Neuronal stem cell (in vitro differentiated cells): Measurements from ENCODE around the gene AOPEP.
A peak's percentile ranks its signal among the peaks of the same experiment; 100 is the strongest.

Experiments used
- DNase-seq: peaks from one replicate; pipeline ENCODE4 v3.0.0-alpha.2; 2013; ENCODE audit warnings: low spot score
- H2AFZ ChIP-seq: one replicate; pipeline ENCODE4 v1.6.1; 2013; ENCODE audit warnings: mild to moderate bottlenecking, low read length, inconsistent platforms
- H2AK5ac ChIP-seq: 2 replicates; pipeline ENCODE4 v1.6.1; 2013; ENCODE audit warnings: low read depth, mild to moderate bottlenecking, inconsistent platforms, low read length, moderate library complexity, mixed read lengths
- H2BK120ac ChIP-seq: 2 replicates; pipeline ENCODE4 v1.6.1; 2013; ENCODE audit warnings: low read depth, mild to moderate bottlenecking, inconsistent platforms, low read length, moderate library complexity, mixed read lengths
- H2BK12ac ChIP-seq: one replicate; pipeline ENCODE4 v1.6.1; 2013; ENCODE audit warnings: low read length, inconsistent platforms
- H2BK15ac ChIP-seq: 2 replicates; pipeline ENCODE4 v1.6.1; 2013; ENCODE audit warnings: mild to moderate bottlenecking, low read length, inconsistent platforms, mixed read lengths
- H2BK5ac ChIP-seq: one replicate; pipeline ENCODE4 v1.6.1; 2013; ENCODE audit warnings: inconsistent platforms, mild to moderate bottlenecking, low read length, moderate library complexity
- H3K14ac ChIP-seq: one replicate; pipeline ENCODE4 v1.6.1; 2013; ENCODE audit warnings: low read length, inconsistent platforms
- H3K18ac ChIP-seq: 2 replicates; pipeline ENCODE4 v1.6.1; 2013; ENCODE audit warnings: low read length, inconsistent platforms
- H3K23ac ChIP-seq: 2 replicates; pipeline ENCODE4 v1.6.1; 2013; ENCODE audit warnings: low read depth, mild to moderate bottlenecking, mixed read lengths, low read length, inconsistent platforms; ENCODE audit not compliant: poor library complexity
- H3K27ac ChIP-seq: replicated peaks from 3 replicates; pipeline ENCODE4 v1.5.1; 2013; ENCODE audit warnings: low read length, inconsistent platforms
- H3K27me3 ChIP-seq, 3 experiments: 2 replicates each; pipeline ENCODE4 v1.6.1; 2013; ENCODE audit warnings: low read length in 3 of 3, mild to moderate bottlenecking in 2 of 3, inconsistent platforms in 1 of 3, low read depth in 1 of 3, mixed read lengths in 1 of 3, moderate library complexity in 1 of 3; ENCODE audit not compliant: control insufficient read depth in 3 of 3, insufficient read depth in 3 of 3
- H3K36me3 ChIP-seq, 2 donors: replicated peaks in 1 of 2; 2 replicates each; pipeline ENCODE4 v1.6.1; 2013; ENCODE audit warnings: low read length in 2 of 2; ENCODE audit not compliant: control insufficient read depth in 2 of 2, insufficient read depth in 2 of 2
- H3K4ac ChIP-seq: 2 replicates; pipeline ENCODE4 v1.6.1; 2013; ENCODE audit warnings: inconsistent platforms, mild to moderate bottlenecking, low read length, moderate library complexity
- H3K4me1 ChIP-seq, 2 donors: 1 replicate in 1 of 2; 2 replicates in 1 of 2; pipeline ENCODE4 v1.6.1; 2013; ENCODE audit warnings: low read length in 2 of 2, low read depth in 1 of 2; ENCODE audit not compliant: control insufficient read depth in 2 of 2, insufficient read depth in 1 of 2
- H3K4me2 ChIP-seq: one replicate; pipeline ENCODE4 v1.6.1; 2013; ENCODE audit warnings: mild to moderate bottlenecking, low read length, inconsistent platforms; ENCODE audit not compliant: insufficient read depth, poor library complexity, severe bottlenecking
- H3K4me3 ChIP-seq, 2 donors: 2 replicates each; pipeline ENCODE4 v1.5.1; 2013; ENCODE audit warnings: low read length in 2 of 2, mild to moderate bottlenecking in 2 of 2, inconsistent platforms in 1 of 2, moderate library complexity in 1 of 2
- H3K79me1 ChIP-seq: one replicate; pipeline ENCODE4 v1.6.1; 2013; ENCODE audit warnings: low read depth, mild to moderate bottlenecking, inconsistent platforms, low read length, moderate library complexity
- H3K9ac ChIP-seq: one replicate; pipeline ENCODE4 v1.6.1; 2013; ENCODE audit warnings: mild to moderate bottlenecking, low read depth, low read length, inconsistent platforms; ENCODE audit not compliant: poor library complexity
- H3K9me3 ChIP-seq, 2 donors: replicated peaks in 1 of 2; 2 replicates each; pipeline versions ENCODE3 to v1.6.1; 2013; ENCODE audit warnings: low read length in 2 of 2, mild to moderate bottlenecking in 2 of 2, inconsistent platforms in 1 of 2, low read depth in 1 of 2, mixed read lengths in 1 of 2, moderate library complexity in 1 of 2; ENCODE audit not compliant: control insufficient read depth in 2 of 2, insufficient read depth in 1 of 2
- H4K8ac ChIP-seq: one replicate; pipeline ENCODE4 v1.6.1; 2013; ENCODE audit warnings: low read depth, mild to moderate bottlenecking, inconsistent platforms, low read length, moderate library complexity
- H4K91ac ChIP-seq: one replicate; pipeline ENCODE4 v1.6.1; 2013; ENCODE audit warnings: low read length, low read depth, mild to moderate bottlenecking, inconsistent platforms; ENCODE audit not compliant: poor library complexity
- WGBS, 2 donors: extraction: QIAGEN DNeasy Blood & Tissue Kit; methylation state at CpG; one replicate each; pipeline ENCODE4 v1.1.7; 2013; ENCODE audit warnings: missing lambda C conversion rate in 2 of 2, mixed read lengths in 1 of 2; ENCODE audit not compliant: insufficient read length in 2 of 2, insufficient replicate concordance in 1 of 2; ENCODE audit errors: extremely low coverage in 2 of 2; 5-methylcytosine and 5-hydroxymethylcytosine counted together

The AOPEP gene

GRCh38 chr9:95105519-95106287 is 379.2 kb downstream of the AOPEP start:
- H2BK15ac ChIP-seq: no peak overlapping the region
- H2AK5ac ChIP-seq: no peak overlapping the region
- H3K23ac ChIP-seq: no peak overlapping the region
- no peaks in the 10 kb centered on the region for H3K27me3 ChIP-seq
- no peak overlapping the region for H3K4ac ChIP-seq
- no CpG with 5 or more reads among the region's 13 CpGs for WGBS, 2 donors
- no peak overlapping the region for H3K4me2 ChIP-seq
- H3K9ac ChIP-seq: no peak overlapping the region
- H3K14ac ChIP-seq: no peak overlapping the region
- no peak overlapping the region for H2BK120ac ChIP-seq
- H4K8ac ChIP-seq: no peak overlapping the region
- DNase-seq: no peak
- peaks cover 6 to 80% of the 10 kb centered on the region in 2 donors for H3K36me3 ChIP-seq
- no peak overlapping the region for H2BK12ac ChIP-seq
- no peak overlapping the region for H3K4me3 ChIP-seq
- H2BK5ac ChIP-seq: no peak overlapping the region
- H3K27ac ChIP-seq: no peak overlapping the region
- H3K4me1 ChIP-seq: peaks cover 0 to 11% of the 10 kb centered on the region in 2 donors
- no peak overlapping the region for H4K91ac ChIP-seq
- no peak overlapping the region for H3K18ac ChIP-seq
- H2AFZ ChIP-seq: no peak overlapping the region
- H3K9me3 ChIP-seq: no peaks in the 10 kb centered on the region
- no peaks in the 10 kb centered on the region for H3K79me1 ChIP-seq

- WGBS, 2 donors: no CpG with 5 or more reads among the region's 18 CpGs
- H3K27ac ChIP-seq: no peak overlapping the region
Observed at GRCh38 chr9:95107001-95107749, 380.7 kb downstream of the AOPEP start.

GRCh38 chr9:95107976-95108375 is 381.5 kb downstream of the AOPEP start:
- peaks cover 14 to 83% of the 10 kb centered on the region in 2 donors for H3K36me3 ChIP-seq
- no peak overlapping the region for H2AK5ac ChIP-seq
- H3K4me2 ChIP-seq: no peak overlapping the region
- no peaks in the 10 kb centered on the region for H3K9me3 ChIP-seq
- H4K91ac ChIP-seq: no peak overlapping the region
- H2BK5ac ChIP-seq: no peak overlapping the region
- H2BK12ac ChIP-seq: no peak overlapping the region
- no peak overlapping the region for H3K23ac ChIP-seq
- no peak overlapping the region for H4K8ac ChIP-seq
- no peak overlapping the region for H3K4me3 ChIP-seq
- no peaks in the 10 kb centered on the region for H3K27me3 ChIP-seq
- H3K4ac ChIP-seq: no peak overlapping the region
- H3K9ac ChIP-seq: no peak overlapping the region
- DNase-seq: no peak
- no peaks in the 10 kb centered on the region for H3K4me1 ChIP-seq
- no CpG with 5 or more reads among the region's 14 CpGs for WGBS, 2 donors
- no peak overlapping the region for H2AFZ ChIP-seq
- H3K79me1 ChIP-seq: no peaks in the 10 kb centered on the region
- no peak overlapping the region for H2BK120ac ChIP-seq
- no peak overlapping the region for H3K18ac ChIP-seq
- H3K14ac ChIP-seq: no peak overlapping the region
- no peak overlapping the region for H2BK15ac ChIP-seq
- no peak overlapping the region for H3K27ac ChIP-seq

More at GRCh38 chr9:95107001-95107749, 380.7 kb downstream of the AOPEP start:
- Histone ChIP-seq H2BK5ac (no peak overlapping the region), H3K9ac (no peak overlapping the region), H2BK15ac (no peak overlapping the region), H3K4me3 (no peak overlapping the region), H3K27me3 (no peaks in the 10 kb centered on the region), H3K9me3 (no peaks in the 10 kb centered on the region), H3K18ac (peak overlapping the region; percentile 12), H3K4me2 (no peak overlapping the region), H4K91ac (no peak overlapping the region), H2BK120ac (peak overlapping the region; percentile 37), H3K14ac (no peak overlapping the region), H4K8ac (no peak overlapping the region), H3K4ac (no peak overlapping the region), H3K79me1 (no peaks in the 10 kb centered on the region), H3K23ac (no peak overlapping the region), H3K4me1 (peaks cover 0 to 5% of the 10 kb centered on the region in 2 donors), H3K36me3 (peaks cover 10 to 81% of the 10 kb centered on the region in 2 donors), H2BK12ac (no peak overlapping the region), H2AK5ac (no peak overlapping the region), H2AFZ (no peak overlapping the region)
- no peak for DNase-seq

- Histone ChIP-seq H3K4me1 (no peaks in the 10 kb centered on the region), H2BK5ac (no peak overlapping the region), H2BK15ac (no peak overlapping the region), H3K9ac (no peak overlapping the region), H3K27ac (no peak overlapping the region), H3K79me1 (no peaks in the 10 kb centered on the region), H3K4ac (no peak overlapping the region), H3K23ac (no peak overlapping the region), H3K9me3 (no peaks in the 10 kb centered on the region), H3K27me3 (no peaks in the 10 kb centered on the region), H4K8ac (no peak overlapping the region), H3K18ac (no peak overlapping the region), H3K4me3 (no peak overlapping the region), H2AK5ac (no peak overlapping the region), H2BK120ac (no peak overlapping the region), H2AFZ (no peak overlapping the region), H2BK12ac (no peak overlapping the region), H4K91ac (no peak overlapping the region), H3K36me3 (peaks cover 14 to 87% of the 10 kb centered on the region in 2 donors), H3K14ac (no peak overlapping the region), H3K4me2 (no peak overlapping the region)
- no CpG with 5 or more reads among the region's 5 CpGs for WGBS, 2 donors
- no peak for DNase-seq
Observed at GRCh38 chr9:95108777-95109176, 382.3 kb downstream of the AOPEP start.
